GM10266 (cell line): ENCODE data around the gene FEN1.
A peak's percentile ranks its signal among the peaks of the same experiment; 100 is the strongest.

ENCODE experiments used
- DNase-seq: peaks from one replicate; pipeline ENCODE4 v3.0.0; 2012; ENCODE audit errors: extremely low spot score
- CTCF ChIP-seq: IDR thresholded peaks from 2 replicates; pipeline ENCODE4 v1.5.1; 2012; ENCODE audit warnings: mild to moderate bottlenecking, low read depth; ENCODE audit not compliant: control insufficient read depth, insufficient read depth; ENCODE audit errors: missing control alignments

The FEN1 gene

GRCh38 chr11:61829806-61830205, 37.1 kb downstream of the FEN1 start:
- no peak for DNase-seq
- no peak for TF ChIP-seq CTCF

GRCh38 chr11:61830237-61831105, 37.8 kb downstream of the FEN1 start:
- TF ChIP-seq CTCF: no peak
- DNase-seq: no peak

GRCh38 chr11:61832207-61832606, 39.5 kb downstream of the FEN1 start:
- no peak for TF ChIP-seq CTCF

GRCh38 chr11:61832754-61833153, 40.0 kb downstream of the FEN1 start:
- no peak for DNase-seq
- no peak for TF ChIP-seq CTCF

More at GRCh38 chr11:61832207-61832606, 39.5 kb downstream of the FEN1 start:
- no peak for DNase-seq

- DNase-seq: no peak
- TF ChIP-seq CTCF: no peak
Observed at GRCh38 chr11:61833471-61833870, 40.8 kb downstream of the FEN1 start.

GRCh38 chr11:61833926-61834277, 41.2 kb downstream of the FEN1 start:
- no peak for TF ChIP-seq CTCF

GRCh38 chr11:61834278-61835048, 41.8 kb downstream of the FEN1 start:
- peak; percentile 87 for DNase-seq
- TF ChIP-seq CTCF: no peak

More at GRCh38 chr11:61833926-61834277, 41.2 kb downstream of the FEN1 start:
- DNase-seq: no peak
